NOMO-1 (cell line): Measurements from ENCODE around the gene HNRNPH3.
"Not testable (repeated sequence)": the region's sequence is repeated elsewhere in the genome, so short reads cannot be mapped to it uniquely, and the experiment has no call there.

ENCODE experiments used
- DNase-seq, 2 experiments: peaks; one replicate each; lab custom pipeline; 2025; ENCODE audit not compliant: unreplicated experiment in 2 of 2; lab: John Stamatoyannopoulos, UW

The HNRNPH3 gene, protein sequence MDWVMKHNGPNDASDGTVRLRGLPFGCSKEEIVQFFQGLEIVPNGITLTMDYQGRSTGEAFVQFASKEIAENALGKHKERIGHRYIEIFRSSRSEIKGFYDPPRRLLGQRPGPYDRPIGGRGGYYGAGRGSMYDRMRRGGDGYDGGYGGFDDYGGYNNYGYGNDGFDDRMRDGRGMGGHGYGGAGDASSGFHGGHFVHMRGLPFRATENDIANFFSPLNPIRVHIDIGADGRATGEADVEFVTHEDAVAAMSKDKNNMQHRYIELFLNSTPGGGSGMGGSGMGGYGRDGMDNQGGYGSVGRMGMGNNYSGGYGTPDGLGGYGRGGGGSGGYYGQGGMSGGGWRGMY

DNA sequence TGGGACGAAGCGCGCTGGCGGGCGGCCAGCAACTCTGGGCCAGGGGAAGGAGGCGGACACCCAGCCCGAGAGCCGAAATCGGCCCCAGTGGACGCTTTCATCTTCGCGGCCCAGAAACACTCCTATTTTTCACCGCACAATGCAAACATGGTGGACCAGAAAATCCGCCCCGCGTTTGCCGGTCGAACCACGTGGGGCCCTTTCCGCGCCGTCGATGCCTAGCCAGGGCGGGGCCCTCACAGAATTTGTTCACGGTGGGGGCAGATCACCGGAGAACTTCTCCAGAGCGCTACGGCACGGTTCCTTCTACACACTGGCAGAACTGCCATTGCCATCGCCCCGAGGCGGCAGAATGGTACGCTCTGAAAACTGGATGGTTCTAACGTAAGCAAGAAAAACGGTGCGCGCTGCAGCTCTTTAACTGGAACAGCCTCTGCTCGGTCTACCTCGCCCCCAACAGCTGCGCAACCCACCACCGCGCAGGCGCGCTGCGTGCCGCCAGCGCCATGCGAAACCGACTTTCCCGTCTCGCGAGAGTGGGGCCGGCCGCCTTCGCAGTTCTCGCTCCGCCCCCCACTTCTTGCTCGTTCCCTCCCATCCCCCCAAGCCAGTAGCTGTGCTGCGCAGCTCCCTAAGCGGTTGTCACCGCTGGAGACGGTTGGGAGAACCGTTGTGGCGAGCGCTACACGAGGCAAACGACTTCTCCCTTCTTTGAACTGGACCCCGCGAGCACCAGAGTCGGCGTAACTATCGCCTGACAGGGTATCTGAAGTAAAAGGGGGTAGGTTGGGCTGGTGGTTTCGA, at the start of gene HNRNPH3:
Gene HNRNPH3, plus strand, starts transcription at position 610 of the 804 bp plus-strand sequence. CDS start 5,158 bp downstream, outside the sequence.
- peak; percentile 97 to 99 for DNase-seq

DNA sequence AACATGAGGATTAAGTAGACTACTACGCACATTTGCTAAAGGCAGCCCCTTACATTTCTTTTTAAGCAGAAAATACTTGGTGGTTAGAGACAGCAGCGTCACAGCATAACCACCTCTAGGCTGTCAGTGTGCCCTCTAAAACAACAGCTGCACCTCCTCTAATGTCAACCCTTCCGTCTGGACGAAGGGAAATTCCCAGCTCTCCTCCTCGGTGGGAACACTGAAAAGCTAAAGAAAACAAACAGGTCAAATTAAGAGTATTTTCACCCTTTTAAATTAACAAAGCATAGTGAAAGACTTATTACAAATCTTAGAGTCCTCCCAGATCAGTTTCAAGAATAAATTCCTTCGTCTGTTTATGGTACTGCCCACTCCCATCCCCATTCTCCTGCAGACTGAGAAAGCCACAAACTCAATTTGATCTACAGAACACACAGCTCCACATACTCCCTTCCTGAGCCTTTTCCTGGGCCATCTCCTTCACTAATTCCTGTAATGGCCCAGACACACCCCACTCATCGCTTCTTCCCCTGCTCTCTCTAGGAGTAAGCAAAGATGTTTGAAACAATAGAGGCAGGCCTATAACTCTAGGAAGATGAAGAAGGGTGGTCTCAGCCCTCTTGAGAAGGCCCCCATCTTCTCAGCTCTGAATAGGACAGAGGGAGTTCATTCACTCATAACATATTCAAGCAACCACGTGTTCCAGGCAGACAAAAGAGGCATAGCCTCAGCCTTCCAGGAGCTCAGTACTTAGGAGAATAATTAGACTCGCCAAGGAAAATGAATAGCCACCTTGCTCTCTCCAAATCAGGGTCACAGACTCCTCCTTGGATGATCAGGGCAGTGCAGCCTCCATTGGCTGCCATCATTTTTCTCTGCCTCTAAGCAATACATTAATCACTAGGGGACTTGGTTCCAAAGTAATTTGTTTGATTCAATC, 47.5 kb upstream of the HNRNPH3 start:
- no peak for DNase-seq

DNA sequence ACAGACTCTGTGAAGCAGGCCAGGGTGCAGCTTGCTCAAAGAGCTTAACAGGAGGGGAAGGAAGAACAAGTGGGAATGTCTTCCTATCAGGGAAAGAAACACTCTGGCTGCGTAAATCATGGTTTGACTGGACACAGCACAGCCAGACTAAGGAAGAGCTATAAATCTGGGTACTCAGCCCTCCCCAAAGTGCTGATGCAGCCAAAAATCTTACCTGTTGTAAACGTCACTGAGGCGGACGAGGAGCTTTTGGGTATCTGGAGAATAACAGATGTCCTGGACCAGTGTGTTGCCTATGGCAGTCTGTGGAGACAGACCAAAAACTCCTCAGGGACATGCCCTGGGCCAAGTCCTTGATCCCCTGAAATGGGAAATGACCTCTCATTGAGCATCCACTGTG, 43.1 kb upstream of the HNRNPH3 start:
- no peak for DNase-seq

DNA sequence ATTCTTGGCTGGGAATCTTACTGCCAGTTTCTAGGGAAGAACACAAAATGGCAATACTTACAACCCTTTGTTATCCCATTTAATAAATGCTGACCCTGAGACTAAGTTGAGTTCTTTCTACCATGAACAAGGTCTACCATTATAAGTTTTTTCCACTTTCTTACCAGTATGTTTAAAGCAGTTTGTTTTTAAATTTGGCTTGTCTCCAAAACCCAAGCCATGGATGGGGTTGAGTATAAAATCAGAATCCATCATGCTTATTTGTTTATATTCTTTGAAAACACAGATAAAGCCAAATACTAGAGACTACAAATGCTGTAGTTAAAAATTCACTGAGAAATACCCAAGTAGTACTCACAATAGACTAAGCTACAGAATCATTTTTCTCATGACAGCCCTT, 41.1 kb upstream of the HNRNPH3 start:
- DNase-seq, result no peak

DNA sequence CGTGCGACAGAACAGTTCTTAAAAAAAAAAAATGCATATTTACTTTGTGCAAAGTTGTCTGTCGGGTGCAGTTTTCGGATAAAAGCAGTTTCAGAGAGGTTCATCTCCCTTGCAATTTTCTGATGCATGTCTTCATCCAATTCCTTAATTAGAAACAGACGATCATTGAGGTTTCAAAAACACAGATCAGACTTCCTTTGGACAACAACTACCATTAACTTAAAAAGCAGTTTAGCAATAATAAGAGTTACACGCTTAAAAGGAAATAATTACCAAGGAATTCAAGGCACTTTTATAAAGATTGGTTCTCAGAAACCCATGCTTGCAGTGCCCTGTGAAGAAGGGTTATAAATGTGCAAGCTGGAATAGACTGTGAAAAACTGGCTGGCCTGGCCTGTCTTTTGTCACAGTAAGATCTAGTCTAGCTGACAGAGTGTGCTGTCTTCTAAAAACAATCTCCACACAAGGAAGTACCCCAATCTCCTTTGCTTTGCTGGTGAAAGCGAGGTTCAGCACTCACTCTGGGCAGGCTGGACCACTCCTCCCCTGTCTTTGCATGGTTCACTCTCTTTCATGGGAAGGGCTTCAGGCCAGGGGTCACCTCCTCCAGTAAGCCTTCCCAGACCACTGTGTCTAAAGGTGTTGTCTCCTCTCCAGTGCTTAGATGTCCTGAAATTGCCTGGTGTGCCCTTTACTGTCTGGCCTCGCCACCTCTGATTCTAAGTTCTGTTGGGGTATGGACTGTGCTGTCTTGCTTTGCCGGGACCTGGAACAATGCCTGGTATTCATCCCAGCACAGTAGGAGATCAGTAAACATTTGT, 34.8 kb upstream of the HNRNPH3 start:
- no peak for DNase-seq

DNA sequence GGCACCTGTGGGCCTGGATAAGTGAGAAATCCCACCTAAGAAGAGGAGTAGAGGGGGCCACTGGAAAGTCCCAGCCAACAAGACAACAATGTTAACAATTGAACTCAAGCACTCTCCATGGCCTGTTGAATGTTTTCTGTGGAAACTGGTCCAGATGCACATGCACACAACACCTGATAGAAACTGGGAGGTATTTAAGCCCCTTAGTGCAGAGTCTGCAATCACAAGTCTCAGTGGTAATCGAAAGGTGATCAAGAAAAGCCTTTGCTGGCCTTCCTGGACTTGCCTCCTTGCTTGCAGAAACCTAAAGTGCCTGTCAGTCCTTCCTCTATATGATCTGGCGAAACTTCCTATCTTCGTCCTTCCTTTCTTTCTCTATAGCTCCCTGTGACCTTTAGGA, 30.6 kb upstream of the HNRNPH3 start:
- no peak for DNase-seq

DNA sequence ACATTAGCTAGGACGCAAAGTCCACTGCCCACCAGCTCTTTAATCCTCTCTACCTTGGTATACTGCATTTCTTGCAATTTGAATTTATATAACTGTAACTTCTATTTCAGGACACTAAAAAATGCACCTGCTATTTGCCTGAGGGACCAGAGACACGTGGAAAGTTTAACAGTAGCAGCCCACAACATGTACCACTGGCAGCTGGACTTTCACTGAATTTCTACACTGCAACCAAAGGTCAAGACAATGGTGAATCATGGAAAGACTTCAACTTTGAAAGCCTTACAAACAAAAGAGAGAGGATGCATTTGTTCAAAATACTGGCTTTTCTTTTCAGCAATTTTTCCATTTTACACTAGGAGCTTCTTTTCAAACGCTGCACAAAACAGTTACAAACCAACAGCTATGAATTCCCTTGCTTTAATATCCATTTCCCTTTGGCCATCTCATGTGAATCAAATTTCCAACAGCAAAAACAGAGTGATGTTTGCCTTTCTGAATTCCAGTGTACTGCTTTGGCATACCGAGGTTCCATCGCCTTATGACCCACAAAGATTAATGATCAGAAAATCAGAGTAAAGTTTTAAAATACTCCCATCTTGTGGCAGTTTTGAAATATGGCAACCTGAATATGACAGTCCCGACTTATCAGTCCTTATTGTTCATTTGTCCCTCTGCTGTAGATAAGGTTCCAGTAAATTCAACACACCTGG, 29.9 kb upstream of the HNRNPH3 start:
- DNase-seq, result peak; percentile 5 to 39

DNA sequence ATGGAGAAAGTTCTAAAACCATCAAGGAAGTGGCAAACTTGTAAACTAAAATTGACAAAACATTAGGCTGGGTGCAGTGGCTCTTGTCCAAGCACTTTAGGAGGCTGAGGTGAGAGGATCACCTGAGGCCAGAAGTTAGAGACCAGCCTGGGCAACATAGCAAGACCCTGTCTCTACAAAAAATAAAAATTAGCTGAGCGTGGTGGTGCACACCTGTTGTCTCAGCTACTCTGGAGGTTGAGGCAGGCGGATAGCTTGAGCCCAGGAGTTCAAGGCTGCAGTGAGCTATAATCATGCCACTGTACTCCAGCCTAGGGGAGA, 29.4 kb upstream of the HNRNPH3 start:
- no peak for DNase-seq

DNA sequence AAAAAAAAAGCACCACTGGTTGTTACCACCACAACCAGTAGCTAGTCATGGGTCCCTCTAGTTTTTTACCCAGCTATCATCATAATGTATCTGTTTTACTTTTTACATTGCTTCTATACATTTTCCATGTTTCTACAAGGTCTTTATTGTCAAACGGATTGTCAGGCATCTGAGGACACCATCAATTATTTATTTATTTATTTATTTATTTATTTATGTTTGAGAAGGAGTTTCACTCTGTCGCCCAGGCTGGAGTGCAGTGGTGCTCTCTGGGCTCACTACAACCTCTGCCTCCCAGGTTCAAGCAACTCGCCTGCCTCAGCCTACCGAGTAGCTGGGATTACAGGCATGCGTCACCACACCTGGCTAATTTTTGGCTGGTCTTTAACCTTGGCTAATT, 29.0 kb upstream of the HNRNPH3 start:
- DNase-seq, result no peak

DNA sequence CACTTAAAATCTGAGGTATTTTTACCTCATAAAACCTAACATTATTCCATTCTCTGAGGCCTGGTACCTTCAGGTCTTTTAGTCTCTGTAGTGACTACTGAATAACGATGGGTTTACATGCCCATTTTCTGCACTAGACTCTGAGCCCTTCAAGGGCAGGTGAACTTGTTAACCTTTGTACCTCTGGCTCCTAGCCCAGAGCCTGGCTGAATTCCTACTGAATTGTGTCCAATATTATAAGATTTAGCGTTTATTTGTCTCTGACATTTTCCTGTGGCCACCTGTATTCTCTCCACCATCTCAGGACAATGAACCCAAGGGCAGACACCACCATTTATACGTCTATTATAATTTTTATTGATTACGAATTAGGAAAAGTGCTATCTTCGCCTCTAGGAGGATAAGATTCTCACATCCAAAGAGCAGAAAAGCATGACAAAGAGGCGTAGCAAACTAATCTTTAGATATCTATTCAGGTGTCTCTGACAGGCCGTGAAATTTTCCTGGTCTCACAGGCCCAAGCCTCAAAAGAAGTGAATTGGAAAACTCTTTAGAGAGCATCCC, 27.9 kb upstream of the HNRNPH3 start:
- DNase-seq, result no peak

DNA sequence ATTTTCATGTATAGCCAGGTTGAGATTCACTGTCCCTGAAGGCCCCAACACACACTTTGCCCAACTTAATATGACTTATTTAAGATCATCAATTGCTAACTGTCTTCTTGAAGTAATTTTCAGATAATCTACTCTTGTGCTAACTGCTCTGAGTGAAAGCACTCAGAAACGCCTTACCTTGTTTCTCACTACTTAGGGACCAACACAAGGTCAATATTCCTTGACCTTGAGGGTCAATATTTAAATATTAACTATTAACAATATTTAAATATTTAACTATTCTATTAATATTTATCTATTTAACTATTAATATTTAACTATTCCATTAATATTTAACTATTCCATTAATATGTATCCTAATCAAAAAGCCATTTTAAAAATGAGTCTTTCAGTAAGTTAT, 26.0 kb upstream of the HNRNPH3 start:
- DNase-seq, result no peak

DNA sequence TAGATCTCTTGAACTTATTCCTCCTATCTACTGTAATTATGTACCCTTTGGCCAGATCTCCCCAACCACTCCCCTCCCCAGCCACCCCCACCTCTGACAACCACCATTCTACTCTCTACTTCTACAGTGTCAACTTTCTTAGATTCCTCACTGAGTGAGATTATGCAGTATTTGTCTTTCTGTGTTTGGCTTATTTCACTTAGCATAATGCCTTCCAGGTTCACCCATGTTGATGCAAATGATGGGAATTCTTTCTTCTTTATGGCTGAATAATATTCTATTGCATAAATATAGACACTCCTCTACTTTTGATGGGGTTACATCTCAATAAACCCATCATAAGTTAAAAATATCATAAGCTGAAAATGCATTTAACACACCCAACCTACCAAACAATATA, 21.3 kb upstream of the HNRNPH3 start:
- DNase-seq, result no peak

DNA sequence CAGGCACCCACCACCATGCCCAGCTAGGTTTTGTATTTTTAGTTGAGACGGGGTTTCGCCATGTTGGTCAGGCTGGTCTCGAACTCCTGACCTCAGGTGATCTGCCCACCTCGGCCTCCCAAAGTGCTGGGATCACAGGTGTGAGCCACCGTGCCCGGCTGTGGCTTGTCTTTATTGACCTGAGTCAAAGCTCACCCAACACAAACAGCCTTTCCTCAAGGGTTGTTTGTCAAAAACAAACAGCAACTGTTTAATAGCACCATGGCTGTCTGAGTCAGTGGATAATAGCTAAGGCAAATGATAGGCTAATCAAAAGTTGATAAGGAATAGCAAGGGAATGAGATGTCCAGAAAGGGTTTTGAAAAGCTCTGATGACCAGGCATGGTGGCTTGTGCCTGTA, 16.9 kb upstream of the HNRNPH3 start:
- not testable (repeated sequence) for DNase-seq

DNA sequence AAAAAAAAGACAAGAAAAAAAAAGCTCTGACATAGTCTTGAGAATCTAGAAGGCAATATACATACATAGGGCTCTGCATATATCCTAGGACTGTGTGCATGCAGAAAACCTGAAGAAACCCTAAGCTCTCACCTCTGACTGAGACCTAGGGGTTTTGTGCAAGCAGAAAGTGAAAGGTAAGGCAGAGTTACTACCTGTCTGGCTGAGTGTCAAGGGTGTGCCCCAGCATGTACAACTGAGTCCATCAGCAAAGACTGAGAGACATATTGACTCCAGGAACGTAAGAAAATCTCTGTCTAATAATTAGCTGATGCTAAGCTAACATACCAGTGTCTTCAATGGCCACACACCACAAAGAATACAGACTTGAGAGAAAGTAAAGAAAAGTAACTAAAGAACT, 16.3 kb upstream of the HNRNPH3 start:
- no peak for DNase-seq

DNA sequence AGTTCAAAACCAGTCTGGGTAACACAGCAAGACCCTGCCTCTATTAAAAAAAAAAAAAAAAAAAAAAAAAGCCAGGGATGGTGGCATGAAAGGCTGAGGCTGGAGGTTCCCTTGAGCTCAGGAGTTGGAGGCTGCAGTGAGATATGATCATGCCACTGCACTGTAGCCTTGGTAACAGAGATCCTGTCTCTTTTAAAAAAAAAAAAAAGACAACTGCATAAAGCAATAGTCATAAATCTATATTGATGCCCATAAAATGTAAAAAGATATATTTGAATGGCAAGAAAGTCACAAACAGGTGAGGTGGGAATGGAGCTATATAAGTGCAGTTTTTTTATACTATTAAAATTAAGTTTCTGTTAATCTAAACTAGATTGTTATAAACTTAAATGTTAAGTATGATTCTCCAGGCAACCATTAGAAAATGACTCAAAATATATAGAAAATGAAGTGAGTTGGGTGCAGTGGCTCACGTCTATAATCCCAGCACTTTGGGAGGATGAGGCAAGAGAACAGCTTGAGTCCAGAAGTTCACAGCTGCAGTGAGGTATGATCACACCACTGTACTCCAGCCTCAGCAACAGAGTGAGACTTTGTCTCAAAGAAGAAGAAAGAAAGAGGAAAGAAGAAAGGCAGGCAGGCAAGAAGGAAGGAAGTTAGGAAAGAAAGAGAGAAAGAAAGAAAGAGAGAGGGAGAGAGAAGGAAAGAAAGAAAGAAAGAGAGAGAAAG, 13.4 kb upstream of the HNRNPH3 start:
- DNase-seq, result no peak

DNA sequence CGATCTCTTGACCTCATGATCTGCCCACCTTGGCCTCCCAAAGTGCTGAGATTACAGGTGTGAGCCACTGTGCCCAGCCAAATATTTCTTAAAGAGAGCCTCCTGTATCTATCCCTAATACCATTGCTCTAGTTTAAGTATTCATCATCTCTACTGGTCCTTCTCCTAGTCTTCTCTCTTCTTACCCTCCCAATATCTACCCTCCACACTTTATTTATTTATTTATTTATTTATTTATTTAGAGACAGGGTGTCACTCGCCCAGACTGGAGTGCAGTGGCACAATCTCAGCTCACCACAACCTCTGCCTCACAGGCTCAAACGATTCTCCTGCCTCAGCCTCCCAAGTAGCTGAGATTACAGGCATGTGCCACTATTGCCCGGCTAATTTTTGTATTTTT, 7.5 kb upstream of the HNRNPH3 start:
- not testable (repeated sequence) for DNase-seq

DNA sequence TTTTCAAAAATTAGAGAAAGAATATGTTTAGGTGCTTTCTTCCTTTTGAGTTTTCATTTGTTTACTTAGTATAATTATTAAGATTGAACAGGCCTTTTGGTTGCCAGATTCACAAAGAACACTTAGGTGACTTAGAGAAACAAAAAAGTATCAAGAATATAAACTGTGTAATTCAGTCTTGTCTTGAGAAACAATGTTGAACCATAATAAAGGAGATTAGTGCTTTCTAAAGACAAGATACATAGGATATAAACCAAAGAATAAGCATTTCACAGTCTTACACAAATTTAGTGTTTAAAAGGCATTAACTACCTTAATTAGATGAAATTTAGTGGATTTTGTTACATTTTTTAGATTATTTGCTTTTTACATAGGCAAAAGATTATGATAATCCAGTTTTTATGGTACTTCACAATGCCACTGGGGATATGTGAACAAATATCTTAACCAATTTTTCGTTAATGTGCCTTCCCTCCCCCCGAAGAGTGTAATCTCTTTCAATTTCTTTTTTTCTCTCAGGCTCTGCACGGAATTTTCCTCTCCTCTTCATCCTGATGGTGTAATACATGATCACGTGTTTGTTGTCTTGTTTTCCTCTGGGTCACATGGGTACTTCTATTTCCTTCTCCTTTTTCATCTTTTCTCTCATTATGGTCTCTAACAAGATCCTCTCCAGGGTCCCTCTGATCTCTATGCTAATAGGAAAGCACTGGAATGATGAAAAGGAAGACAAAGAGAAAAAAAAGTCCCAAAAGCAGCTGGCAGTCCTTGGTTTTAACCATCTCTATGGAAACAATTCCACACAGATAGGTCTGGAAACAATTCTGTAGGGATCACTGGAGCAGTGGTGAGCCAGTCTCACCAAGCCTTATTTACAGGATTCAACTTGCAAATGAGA, 3.7 kb upstream of the HNRNPH3 start:
- DNase-seq, result peak; percentile 64 to 86

DNA sequence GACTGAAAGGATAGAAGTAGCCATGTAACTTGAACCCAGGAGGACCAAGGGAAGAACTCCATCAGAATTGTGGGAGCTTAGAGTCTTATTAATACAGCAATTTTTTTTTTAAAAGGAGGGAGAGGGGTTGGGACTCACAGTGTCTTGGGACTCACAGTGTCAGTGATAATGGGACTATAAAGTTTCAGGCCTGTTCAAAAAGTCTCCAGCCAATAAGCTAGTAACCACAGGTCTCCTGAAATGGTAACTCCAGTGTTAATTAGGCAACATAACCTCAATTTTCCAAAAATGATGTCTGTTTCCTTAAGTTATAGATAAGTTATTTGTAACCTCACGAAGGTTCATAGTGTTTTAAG, 2.4 kb upstream of the HNRNPH3 start:
- no peak for DNase-seq
